ENCODE results near the gene TRAPPC8.
"Not testable (repeated sequence)": the region's sequence is repeated elsewhere in the genome, so short reads cannot be mapped to it uniquely, and the experiment has no call there.

Gene TRAPPC8, protein sequence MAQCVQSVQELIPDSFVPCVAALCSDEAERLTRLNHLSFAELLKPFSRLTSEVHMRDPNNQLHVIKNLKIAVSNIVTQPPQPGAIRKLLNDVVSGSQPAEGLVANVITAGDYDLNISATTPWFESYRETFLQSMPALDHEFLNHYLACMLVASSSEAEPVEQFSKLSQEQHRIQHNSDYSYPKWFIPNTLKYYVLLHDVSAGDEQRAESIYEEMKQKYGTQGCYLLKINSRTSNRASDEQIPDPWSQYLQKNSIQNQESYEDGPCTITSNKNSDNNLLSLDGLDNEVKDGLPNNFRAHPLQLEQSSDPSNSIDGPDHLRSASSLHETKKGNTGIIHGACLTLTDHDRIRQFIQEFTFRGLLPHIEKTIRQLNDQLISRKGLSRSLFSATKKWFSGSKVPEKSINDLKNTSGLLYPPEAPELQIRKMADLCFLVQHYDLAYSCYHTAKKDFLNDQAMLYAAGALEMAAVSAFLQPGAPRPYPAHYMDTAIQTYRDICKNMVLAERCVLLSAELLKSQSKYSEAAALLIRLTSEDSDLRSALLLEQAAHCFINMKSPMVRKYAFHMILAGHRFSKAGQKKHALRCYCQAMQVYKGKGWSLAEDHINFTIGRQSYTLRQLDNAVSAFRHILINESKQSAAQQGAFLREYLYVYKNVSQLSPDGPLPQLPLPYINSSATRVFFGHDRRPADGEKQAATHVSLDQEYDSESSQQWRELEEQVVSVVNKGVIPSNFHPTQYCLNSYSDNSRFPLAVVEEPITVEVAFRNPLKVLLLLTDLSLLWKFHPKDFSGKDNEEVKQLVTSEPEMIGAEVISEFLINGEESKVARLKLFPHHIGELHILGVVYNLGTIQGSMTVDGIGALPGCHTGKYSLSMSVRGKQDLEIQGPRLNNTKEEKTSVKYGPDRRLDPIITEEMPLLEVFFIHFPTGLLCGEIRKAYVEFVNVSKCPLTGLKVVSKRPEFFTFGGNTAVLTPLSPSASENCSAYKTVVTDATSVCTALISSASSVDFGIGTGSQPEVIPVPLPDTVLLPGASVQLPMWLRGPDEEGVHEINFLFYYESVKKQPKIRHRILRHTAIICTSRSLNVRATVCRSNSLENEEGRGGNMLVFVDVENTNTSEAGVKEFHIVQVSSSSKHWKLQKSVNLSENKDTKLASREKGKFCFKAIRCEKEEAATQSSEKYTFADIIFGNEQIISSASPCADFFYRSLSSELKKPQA (N-terminal part only)

DNA sequence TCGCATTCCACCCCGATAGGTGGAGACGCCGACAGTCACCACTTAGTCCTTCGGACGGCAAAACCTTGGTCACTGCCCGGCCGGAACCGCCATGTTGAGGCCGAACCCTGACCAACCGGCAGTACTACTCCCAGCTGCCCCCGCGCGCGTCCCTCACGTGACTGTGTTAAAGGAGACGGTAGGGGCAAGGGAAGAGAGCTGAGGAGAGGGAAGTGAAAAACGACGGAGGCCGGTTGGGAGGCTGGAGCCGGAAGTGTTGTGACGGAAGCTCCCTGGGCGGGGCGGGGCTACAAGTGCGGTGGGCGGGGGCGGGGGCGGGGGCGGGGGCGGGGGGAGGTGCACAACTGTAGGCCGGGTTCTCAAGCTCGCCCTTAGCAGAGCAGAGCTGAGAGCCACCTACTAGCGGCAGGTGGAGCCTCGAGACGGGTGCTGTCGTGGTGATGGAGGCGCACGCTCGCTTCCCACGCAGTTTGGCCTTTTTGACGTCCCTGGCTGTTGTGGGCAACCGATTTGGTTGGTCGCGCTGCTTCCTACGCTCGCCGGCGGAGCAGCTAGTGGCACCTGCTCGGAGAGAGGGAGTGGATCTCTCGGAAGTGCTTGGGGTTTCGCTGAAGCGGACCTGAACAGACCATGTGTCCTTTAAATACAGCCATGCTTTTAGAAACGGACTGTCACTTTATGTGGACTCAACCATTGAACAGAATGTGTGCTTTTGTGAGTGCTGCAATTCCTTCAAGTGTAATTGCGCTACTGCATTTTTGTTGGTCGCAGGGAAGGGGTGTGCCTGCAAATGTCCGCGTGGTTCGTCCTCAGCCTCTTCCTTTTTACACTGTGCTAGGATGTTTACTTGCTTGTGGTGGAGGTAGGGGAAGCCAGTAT lies at the start of gene TRAPPC8:
TRAPPC8 (minus strand) TSS at position 130 of the 879 bp plus-strand sequence. CDS start 364 bp downstream, outside the sequence.
- DNase-seq: peak; percentile 92

DNA sequence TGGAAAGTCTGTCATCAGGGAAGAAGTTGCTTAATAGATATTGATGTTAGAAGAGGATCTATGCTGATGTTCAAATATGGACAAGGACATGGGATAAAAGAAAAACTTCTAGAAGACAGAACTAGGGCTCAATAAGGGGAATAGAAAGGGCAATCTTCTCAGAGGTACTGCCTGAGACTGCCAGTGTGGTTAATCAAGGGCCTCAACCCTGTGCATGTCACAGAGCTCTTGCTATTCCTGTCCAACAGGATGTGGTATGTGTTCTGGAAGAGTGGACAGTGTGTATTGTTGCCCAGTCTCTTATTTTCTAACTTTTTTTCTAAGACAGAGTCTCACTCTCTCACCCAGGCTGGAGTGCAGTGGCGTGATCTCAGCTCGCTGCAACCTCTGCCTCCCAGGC lies 47.9 kb upstream of the TRAPPC8 start:
- no peak for DNase-seq

DNA sequence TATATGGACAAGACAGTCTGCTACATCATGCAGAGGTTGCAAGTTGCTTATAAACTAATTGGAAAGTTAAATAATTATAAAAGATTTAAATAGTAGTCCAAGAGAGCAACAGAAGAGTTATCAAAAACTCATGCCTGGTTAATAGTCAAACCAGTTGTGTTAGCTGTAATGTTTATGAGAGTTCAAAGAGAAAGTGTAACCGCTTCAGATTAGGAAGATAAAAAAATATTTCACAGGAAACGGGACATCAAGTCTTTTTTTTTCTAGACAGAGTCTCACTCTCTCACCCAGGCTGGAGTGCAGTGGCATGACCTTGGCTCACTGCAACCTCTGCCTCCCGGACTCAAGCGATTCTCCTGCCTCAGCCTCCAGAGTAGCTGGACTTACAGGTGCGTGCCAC lies 41.0 kb upstream of the TRAPPC8 start:
- no peak for DNase-seq

DNA sequence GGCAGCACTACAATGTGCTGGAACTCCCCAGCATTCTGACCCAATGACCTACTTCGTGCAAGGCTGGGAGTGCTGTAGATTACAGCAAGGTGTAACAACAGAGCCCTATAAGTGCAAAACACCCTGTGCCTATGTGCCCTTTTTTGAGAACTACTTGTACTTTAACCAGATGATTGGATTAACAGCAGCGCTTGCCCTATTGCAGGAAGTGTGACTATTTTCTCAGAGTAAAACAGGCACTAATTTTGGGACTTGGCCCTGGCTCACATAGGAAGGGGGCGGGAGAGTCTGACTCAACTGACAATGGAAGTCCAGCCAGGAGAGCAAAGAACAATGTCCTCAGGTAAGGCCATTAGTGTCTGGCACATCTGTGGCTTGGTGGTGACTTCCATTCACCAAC lies 40.1 kb upstream of the TRAPPC8 start:
- DNase-seq: no peak

DNA sequence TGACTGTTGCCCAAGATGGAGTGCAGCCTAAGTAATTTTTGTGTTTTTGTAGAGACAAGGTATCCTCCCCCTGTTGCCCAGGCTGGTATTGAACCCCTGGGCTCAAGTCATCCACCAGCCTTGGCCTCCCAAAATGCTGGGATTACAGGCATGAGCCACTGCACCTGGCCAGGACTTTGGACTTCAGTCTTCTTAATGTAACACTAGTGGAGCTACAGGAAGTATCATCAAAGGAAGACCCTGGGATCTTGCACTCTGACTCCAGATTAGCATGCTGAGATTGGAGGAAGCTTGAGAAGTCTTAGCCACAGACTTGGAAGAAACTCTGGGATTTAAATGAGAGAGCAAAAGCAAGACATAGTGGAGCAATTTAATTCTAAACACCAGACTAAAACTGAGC lies 37.9 kb upstream of the TRAPPC8 start:
- DNase-seq: no peak

DNA sequence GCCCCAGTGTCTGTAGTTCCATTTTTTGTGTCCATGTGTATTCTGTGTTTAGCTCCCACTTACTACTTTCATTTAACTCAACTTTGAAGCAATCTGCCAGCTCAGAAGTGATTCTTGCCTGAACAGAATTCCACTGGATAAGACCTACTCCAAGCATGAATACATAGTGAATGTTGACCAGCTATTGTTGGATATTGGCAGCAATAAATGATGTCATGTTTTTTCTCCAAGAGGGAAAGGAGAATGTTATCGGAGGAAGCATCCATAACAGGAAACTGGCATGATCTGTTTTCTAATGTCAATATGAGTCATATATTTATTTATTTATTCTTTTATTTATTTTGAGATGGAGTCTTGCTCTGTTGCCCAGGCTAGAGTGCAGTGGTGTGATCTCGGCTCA lies 36.8 kb upstream of the TRAPPC8 start:
- no peak for DNase-seq

DNA sequence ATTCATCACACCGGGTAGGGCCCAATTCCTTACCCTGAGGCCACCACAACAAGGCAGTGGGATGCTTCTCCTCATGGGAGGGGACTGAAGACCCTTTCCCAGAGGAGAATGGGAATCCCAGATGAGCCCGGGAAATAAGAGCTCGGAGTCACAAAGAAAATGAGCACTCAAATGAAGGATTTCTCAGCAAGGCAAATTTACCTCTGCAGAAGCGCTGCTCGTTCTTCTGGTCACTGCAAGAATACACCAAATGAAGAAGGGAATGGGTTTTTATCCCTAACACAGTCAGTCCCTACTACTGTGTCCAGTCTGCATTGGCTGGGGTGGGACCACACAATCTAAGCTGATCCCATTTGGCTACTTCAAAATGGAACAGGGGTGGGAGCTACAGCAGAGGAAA lies 35.7 kb upstream of the TRAPPC8 start:
- DNase-seq: no peak

DNA sequence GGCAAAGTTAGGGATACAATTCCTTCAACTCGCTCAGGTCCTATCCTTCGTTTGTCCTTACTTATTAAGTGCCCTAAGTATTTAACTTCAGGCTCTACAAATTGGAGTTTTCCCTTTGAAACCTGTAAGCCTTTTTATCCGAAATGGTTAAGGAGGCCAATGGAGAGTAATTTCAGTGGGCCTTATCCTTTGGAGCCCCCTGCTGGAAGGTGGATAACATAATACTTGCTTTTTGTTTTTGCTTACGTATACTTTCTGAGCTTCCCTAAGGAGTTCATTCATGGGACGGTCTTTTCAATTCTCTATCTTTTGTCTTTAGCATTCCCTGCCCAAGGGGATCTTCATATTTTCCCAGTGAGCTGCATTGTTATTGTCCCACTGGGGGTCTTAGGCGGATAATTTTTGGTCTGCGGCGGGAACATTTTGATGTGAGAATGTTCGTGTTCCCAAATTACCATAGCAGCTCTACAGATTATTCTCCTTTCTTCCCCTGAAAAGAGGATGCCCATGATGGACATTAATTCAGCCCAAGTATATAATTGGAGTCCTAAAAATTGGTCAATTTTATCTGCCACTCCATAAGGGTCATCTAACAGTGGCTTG lies 34.4 kb upstream of the TRAPPC8 start:
- DNase-seq: no peak

DNA sequence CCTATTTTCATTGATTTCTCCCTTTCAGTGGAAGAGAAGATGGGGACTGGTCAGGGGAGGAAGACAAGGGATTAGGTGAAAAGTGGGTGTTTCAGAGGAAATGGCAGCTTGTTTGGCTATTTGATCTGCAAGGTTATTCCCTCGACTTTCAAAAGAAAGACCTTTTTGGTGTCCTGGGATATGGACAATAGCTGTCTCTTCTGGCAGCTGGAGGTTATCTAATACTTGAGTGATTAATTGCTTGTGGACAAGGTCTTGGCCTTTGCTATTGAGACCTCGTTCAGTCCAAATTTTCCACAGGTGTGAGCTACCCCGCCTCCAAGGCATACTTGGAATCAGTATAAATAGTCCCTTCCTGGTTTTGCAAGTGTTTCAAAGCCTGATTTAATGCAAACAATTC lies 33.3 kb upstream of the TRAPPC8 start:
- no peak for DNase-seq

DNA sequence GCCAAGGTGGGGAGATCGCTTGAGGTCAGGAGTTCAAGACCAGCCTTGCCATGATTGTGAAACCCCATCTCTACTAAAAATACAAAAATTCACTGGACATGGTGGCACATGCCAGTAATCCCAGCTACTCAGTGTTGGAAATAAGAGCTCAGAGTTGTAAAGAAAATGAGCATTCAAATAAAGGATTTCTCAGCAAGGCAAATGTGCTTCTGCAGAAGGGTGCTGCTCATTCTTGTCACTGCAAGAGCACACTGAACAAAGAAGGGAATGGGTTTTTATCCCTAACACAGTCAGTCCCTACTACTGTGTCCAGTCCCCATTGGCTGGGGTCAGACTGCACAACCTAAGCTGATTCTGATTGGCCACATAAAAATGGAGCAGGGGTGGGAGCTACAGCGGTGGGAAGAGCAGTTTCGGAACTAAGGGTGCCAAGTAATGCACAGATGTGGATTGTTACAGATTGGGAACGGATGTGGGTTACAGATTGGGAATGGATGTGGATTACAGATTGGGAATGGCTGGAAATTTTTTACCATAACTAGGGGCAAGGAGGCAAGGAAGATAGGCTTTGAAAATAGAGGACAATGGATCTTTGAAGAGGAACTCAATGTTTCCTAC lies 31.1 kb upstream of the TRAPPC8 start:
- DNase-seq: no peak

DNA sequence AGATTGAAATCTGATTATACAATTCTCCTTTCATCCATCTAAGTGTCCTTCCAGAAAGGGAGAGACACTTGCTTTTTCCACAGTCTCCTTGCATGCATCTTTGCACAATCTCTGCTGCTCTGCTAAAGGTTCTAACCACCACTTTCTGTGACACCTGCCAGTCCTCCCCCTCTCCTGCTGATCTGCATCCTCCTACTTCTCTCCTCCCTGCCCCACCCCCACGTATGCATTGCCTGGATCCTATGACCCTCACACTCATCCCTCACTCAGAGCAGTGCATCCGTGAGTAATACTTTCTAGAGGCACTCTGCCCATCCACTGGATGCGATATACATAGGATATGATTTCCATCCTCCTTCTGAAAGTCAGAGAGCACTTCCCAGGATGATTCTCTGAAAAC lies 27.7 kb upstream of the TRAPPC8 start:
- no peak for DNase-seq

DNA sequence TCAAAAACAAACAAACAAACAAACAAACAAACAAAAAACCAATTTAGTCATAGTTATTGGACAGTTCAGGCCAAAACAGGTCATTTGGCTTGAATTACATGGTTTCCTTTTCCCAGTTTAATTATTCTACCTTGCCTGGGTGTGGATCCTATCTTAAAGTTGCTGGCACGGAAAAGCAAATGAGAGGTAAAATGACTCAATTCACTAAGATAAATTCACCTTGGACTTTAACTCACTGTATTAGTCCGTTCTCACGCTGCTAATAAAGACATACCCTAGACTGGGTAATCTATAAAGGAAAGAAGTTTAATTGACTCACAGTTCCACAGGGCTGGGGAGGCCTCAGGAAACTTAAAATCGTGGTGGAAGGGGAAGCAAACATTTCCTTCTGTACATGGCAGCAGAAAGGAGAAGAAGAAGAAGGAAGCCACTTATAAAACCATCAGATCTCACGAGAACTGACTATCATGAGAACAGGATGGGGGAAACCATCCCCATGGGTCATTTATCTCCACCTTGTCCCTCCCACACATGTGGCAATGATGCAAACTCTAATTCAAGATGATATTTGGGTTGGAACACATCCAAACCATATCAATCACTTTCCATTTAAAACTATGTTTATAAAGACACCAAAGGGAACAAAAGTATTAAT lies 22.5 kb upstream of the TRAPPC8 start:
- no peak for DNase-seq

DNA sequence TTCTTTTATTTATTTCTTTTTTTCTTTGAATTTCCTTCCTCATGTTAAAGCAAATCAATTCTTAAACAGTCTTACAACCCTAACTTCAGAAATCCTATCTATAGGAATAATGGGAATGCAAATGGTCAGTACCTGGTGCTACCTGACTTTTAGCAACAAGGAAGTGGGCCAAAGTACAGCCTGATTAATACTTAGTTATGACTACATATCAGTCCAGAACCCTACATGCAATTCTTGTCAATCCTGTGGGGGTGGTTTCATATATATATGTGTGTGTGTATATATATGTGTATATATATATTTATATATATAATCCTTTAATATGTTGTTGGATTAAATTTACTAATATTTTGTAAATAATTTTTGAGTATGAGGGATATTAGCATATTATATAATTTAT lies 14.8 kb upstream of the TRAPPC8 start:
- DNase-seq: no peak

DNA sequence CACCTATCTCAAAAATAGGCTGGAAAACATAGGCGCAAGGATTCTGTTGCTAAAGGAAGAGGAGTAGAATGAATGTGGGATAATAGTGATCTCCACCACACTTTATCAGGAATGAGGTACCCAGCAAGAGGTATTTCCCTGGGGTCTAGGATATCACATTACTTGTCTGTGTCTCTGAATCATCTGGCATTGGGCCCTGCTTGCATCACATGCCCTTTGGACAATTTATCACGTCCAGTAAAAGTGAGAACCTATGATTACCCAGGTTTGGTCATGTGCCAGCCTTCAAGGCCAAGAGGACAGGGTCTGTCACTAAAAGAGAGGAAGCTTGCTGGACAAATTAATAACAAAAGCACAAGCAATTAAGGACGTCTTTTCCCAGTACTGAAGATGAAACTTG lies 11.4 kb upstream of the TRAPPC8 start:
- DNase-seq: no peak

DNA sequence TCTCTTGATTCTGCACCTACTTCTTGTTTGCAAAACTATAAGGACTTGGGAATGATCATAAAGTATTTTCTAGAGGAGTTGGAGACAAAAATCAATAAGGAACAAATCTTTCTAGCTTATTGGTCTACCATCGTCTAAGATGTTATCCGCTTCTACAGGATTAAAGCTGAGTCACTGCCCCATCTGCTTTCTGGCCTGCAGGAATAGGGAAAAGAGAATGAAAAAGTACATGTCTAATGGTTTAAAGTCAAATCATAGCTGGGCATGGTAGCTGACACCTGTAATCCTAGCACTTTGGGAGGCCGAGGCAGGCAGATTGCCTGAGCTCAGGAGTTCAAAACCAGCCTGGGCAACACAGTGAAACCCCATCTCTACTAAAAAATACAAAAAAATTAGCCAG lies 10.8 kb upstream of the TRAPPC8 start:
- DNase-seq: not testable (repeated sequence)

DNA sequence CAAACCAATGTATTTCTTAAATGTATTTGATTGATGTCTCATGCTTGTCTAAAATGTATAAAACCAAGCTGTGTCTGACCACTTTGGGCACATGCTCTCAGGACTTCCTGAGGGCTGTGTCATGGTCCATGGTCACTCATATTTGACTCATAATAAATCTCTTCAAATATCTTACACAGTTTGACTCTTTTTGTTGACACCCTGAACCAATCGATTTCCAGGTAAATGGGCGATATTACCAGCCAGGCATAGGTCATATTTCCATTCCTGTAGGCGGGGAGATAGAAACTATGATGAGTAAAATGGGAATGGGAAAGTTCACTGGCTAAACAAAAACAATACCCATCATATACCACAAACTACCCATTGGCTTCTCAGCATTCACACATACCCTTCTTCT lies 9.3 kb upstream of the TRAPPC8 start:
- DNase-seq: no peak

DNA sequence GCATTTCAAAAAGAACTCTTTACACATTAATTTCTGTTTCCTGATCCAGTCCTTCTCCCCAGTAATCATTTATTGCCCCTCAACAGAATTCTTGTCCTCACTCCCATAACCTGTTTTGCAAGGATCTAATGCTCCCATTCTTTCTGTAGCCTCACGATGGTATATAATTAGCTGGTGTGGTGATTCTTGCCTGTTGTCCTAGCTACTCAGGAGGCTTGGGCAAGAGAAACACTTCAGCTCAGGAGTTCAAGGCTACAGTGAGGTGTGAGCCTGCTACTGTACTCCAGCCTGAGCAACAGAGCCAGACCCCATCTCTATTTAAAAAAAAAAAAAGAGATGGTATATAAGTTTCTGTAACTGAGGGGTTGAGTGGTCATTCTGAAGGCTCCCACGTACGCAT lies 7.7 kb upstream of the TRAPPC8 start:
- no peak for DNase-seq

DNA sequence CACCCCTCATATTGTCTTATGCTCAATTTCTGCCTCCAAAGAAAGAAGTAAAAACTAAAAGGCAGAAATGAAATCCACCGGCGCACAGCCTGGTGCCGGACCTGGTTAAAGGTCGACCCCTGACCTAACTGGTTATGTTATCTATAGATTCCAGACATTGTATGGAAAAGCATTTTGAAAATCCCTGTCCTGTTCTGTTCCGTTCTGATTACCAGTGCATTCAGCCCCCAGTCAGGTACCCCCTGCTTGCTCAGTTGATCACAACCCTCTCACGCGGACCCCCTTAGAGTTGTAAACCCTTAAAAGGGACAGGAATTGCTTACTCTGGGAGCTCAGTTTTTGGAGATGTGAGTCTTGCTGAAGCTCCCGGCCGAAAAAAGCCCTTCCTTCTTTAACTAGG lies 5.4 kb upstream of the TRAPPC8 start:
- not testable (repeated sequence) for DNase-seq

DNA sequence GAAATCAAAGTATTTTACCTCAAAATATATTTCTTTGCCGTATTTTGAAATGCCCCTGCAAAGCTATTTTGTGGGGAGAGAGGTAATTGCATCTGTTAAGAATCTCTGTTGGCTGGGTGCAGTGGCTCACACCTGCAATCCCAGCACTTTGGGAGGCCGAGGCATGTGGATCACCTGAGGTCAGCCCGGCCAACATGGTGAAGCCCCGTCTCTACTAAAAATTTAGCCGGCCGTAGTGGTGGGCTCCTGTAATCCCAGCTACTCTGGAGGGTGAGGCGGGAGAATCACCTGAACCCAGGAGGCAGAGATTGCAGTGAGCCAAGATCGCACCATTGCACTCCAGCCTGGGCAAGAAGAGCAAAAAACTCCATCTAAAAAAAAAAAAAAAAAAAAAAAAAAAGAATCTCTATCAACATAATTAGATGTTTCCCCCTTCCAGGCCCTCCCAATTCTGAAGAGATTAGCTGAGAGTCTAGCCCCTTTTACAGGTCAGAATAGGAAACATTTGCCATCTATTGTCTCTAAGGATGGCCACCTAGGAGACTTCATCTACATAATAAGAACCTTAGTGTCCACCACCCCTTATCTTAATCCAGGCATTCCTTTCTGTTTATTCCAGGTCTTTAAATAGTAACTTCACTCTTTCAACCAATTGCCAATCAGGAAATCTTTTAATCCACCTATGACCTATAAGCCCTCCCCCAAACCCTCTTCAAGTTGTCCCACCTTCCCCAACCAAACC lies 3.5 kb upstream of the TRAPPC8 start:
- DNase-seq: no peak

Measured in activated CD8-positive, alpha-beta memory T cell treated with anti-CD3 and anti-CD28 coated beads, Interleukin-2, amount 50 U/mL, for 48 hours (primary cell).